ENCODE results near the gene SEC14L2. TPM values are rescaled to one million over a fixed set of nuclear protein-coding genes. Genes with fewer than 3 reads are reported as not detected.
A peak's percentile ranks its signal among the peaks of the same experiment; 100 is the strongest.

The SEC14L2 gene
- total RNA-seq, 1 donor from 2014 or later, result 5.7 TPM

GRCh38 chr22:30426388-30427353 lies 29.9 kb downstream of the SEC14L2 start:
- Histone ChIP-seq H3K4me3 (peak overlapping the region; percentile 83), H3K9me3 (ENCODE audit: low read depth) (no peaks in the 10 kb centered on the region), H3K79me2 (ENCODE audit: low read depth) (no peaks in the 10 kb centered on the region), H4K20me1 (ENCODE audit: low read depth) (peaks cover 11% of the 10 kb centered on the region), H3F3A (ENCODE audit: low read depth) (peaks cover 41% of the 10 kb centered on the region), H3K9ac (no peak overlapping the region), H3K4me1 (peaks cover 10% of the 10 kb centered on the region), H3K27me3 (no peaks in the 10 kb centered on the region), H2AFZ (replicated peaks) (no peak overlapping the region), H3K36me3 (no peaks in the 10 kb centered on the region), H3K4me2 (peak overlapping the region; percentile 85), H3K27ac (no peak overlapping the region)
- peaks cover 37% of the 10 kb centered on the region for H3K4me1 Mint-ChIP-seq
- peak overlapping the region; percentile 96 for H3K4me3 Mint-ChIP-seq
- H3K36me3 Mint-ChIP-seq, result peaks cover 8% of the 10 kb centered on the region
- H3K27me3 Mint-ChIP-seq (ENCODE audit: insufficient read depth, low read depth), result peaks cover 5% of the 10 kb centered on the region
- no peaks in the 10 kb centered on the region for H3K9me3 Mint-ChIP-seq
- TF ChIP-seq CTCF (IDR thresholded peaks at IDR 0.05) (peak; percentile 70), EZH2 (IDR thresholded peaks at IDR 0.05) (no peak)
- no peak overlapping the region for H3K27ac Mint-ChIP-seq
- peak; percentile 88 for DNase-seq (ENCODE audit: low spot score)

GRCh38 chr22:30427871-30428270 lies 31.1 kb downstream of the SEC14L2 start:
- peaks cover 2% of the 10 kb centered on the region for H3K27me3 Mint-ChIP-seq (ENCODE audit: insufficient read depth, low read depth)

DNA sequence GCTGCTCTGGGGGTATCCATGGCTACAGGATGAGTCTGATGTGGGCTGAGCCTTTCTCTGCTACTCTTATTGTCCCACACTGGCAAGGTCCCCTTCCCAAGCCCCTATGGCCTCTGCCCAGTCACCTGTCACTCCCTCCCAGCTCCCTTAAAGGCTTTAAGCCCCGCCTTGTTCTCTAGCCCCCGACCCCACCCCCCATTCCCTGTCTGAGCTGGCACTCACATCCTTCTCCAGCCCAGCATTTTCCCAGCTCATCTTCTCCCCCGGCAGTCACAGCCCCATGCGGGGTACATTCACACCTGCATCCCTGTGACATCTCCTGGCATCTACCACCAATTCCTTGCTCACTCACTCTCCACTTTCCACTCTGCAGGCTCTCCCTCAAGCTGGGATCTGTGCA lies 33.1 kb downstream of the SEC14L2 start:
- no peak overlapping the region for H3K27ac Mint-ChIP-seq
- DNase-seq (ENCODE audit: low spot score), result no peak
- Histone ChIP-seq H3K36me3 (no peaks in the 10 kb centered on the region), H3K4me1 (no peaks in the 10 kb centered on the region), H3K27me3 (no peaks in the 10 kb centered on the region), H3K9ac (no peak overlapping the region), H3K4me3 (no peak overlapping the region), H4K20me1 (ENCODE audit: low read depth) (peaks cover 11% of the 10 kb centered on the region), H2AFZ (replicated peaks) (no peak overlapping the region), H3K4me2 (no peak overlapping the region), H3F3A (ENCODE audit: low read depth) (peaks cover 11% of the 10 kb centered on the region), H3K27ac (no peak overlapping the region), H3K79me2 (ENCODE audit: low read depth) (no peaks in the 10 kb centered on the region), H3K9me3 (ENCODE audit: low read depth) (no peaks in the 10 kb centered on the region)
- H3K4me3 Mint-ChIP-seq, result no peak overlapping the region
- TF ChIP-seq EZH2 (IDR thresholded peaks at IDR 0.05) (no peak), CTCF (IDR thresholded peaks at IDR 0.05) (no peak), EZH2phosphoT487 (IDR thresholded peaks at IDR 0.05) (no peak)
- H3K4me1 Mint-ChIP-seq, result peaks cover 18% of the 10 kb centered on the region
- H3K27me3 Mint-ChIP-seq (ENCODE audit: insufficient read depth, low read depth), result peaks cover 2% of the 10 kb centered on the region
- peaks cover 8% of the 10 kb centered on the region for H3K36me3 Mint-ChIP-seq
- no peaks in the 10 kb centered on the region for H3K9me3 Mint-ChIP-seq

More at GRCh38 chr22:30427871-30428270, 31.1 kb downstream of the SEC14L2 start:
- Histone ChIP-seq H3K27me3 (no peaks in the 10 kb centered on the region), H2AFZ (replicated peaks) (no peak overlapping the region), H3K79me2 (ENCODE audit: low read depth) (no peaks in the 10 kb centered on the region), H3K4me3 (no peak overlapping the region), H3K9ac (no peak overlapping the region), H3K36me3 (no peaks in the 10 kb centered on the region), H3K4me1 (no peaks in the 10 kb centered on the region), H3K27ac (no peak overlapping the region), H3K4me2 (no peak overlapping the region), H3K9me3 (ENCODE audit: low read depth) (no peaks in the 10 kb centered on the region), H3F3A (ENCODE audit: low read depth) (peaks cover 29% of the 10 kb centered on the region), H4K20me1 (ENCODE audit: low read depth) (peaks cover 11% of the 10 kb centered on the region)
- H3K4me3 Mint-ChIP-seq, result no peak overlapping the region
- no peak for TF ChIP-seq EZH2 (IDR thresholded peaks at IDR 0.05)
- TF ChIP-seq CTCF (IDR thresholded peaks at IDR 0.05), result no peak
- TF ChIP-seq EZH2phosphoT487 (IDR thresholded peaks at IDR 0.05), result no peak
- H3K4me1 Mint-ChIP-seq, result peaks cover 25% of the 10 kb centered on the region
- no peaks in the 10 kb centered on the region for H3K9me3 Mint-ChIP-seq
- H3K36me3 Mint-ChIP-seq, result peaks cover 8% of the 10 kb centered on the region
- DNase-seq (ENCODE audit: low spot score), result no peak
- H3K27ac Mint-ChIP-seq, result no peak overlapping the region
